Daoy (cell line): ENCODE measurements around the gene EFNB3. TPM values are rescaled to one million over a fixed set of nuclear protein-coding genes. Genes with fewer than 3 reads are reported as not detected.

Experiments
- DNase-seq: peaks from one replicate; pipeline ENCODE4 v3.0.0-alpha.2; 2015; ENCODE audit warnings: low read depth
- total RNA-seq: library from RNA; depleted of rRNA; stranded (reverse); fragments of >200 nt; shearing (Covaris generic); gene quantifications from 2 replicates; pipeline ENCODE4 v1.2.3, GENCODE V29; 2014

Gene EFNB3
- total RNA-seq, 1 experiment from 2014 or later = 1.0 TPM

GRCh38 chr17:7700510-7700909 lies 4.5 kb upstream of the EFNB3 start:
- no peak for DNase-seq

- no peak for DNase-seq
Observed at GRCh38 chr17:7701681-7702080, 3.3 kb upstream of the EFNB3 start.

- no peak for DNase-seq
Observed at GRCh38 chr17:7702776-7703175, 2.2 kb upstream of the EFNB3 start.

- DNase-seq = peak; percentile 82
Observed at GRCh38 chr17:7703584-7704479, 1.2 kb upstream of the EFNB3 start.

- DNase-seq = no peak
Observed at GRCh38 chr17:7705269-7706255, 560 bp downstream of the EFNB3 start.

- DNase-seq = no peak
Observed at GRCh38 chr17:7706631-7707354, 1.8 kb downstream of the EFNB3 start.

GRCh38 chr17:7707446-7707845 lies 2.4 kb downstream of the EFNB3 start:
- no peak for DNase-seq

GRCh38 chr17:7707858-7708750 lies 3.1 kb downstream of the EFNB3 start:
- DNase-seq = no peak

- no peak for DNase-seq
Observed at GRCh38 chr17:7709031-7709430, 4.0 kb downstream of the EFNB3 start.

- no peak for DNase-seq
Observed at GRCh38 chr17:7710301-7710700, 5.3 kb downstream of the EFNB3 start.

GRCh38 chr17:7711051-7711755 lies 6.2 kb downstream of the EFNB3 start:
- DNase-seq = no peak

GRCh38 chr17:7712111-7712771 lies 7.2 kb downstream of the EFNB3 start:
- DNase-seq = no peak

GRCh38 chr17:7713782-7714181 lies 8.8 kb downstream of the EFNB3 start:
- no peak for DNase-seq

GRCh38 chr17:7714721-7715594 lies 10.0 kb downstream of the EFNB3 start:
- DNase-seq = no peak

- DNase-seq = no peak
Observed at GRCh38 chr17:7715936-7716886, 11.2 kb downstream of the EFNB3 start.

- peak; percentile 96 for DNase-seq
Observed at GRCh38 chr17:7716901-7717755, 12.1 kb downstream of the EFNB3 start, which contains the start of gene DNAH2. TSS of gene DNAH2 (plus strand) at chr17:7717744. CDS start at chr17:7719735, 1,991 bp downstream.
